PC-3 (cell line): ENCODE results near the gene BTBD6.

Experiments used
- CTCF ChIP-seq: fragments of 300-600 bp; sonication (generic); conservative IDR thresholded peaks from 2 replicates; pipeline ENCODE4 v1.5.1; 2017; ENCODE audit warnings: antibody characterized with exemption, low read depth, mild to moderate bottlenecking, low read length
- EZH2 ChIP-seq: fragments of 300-600 bp; sonication (generic); IDR thresholded peaks from one replicate; pipeline ENCODE4 v1.6.1; 2017; ENCODE audit warnings: antibody characterized with exemption, mild to moderate bottlenecking, low read length; ENCODE audit not compliant: unreplicated experiment

GRCh38 chr14:105255021-105255507, 6.7 kb downstream of the BTBD6 start:
- TF ChIP-seq EZH2 (no peak), CTCF (no peak)
